NOMO-1 (cell line): ENCODE data around the gene COBL.

Experiments
- DNase-seq, 2 experiments: peaks; one replicate each; lab custom pipeline; 2025; ENCODE audit not compliant: unreplicated experiment in 2 of 2; lab: John Stamatoyannopoulos, UW

COBL gene

DNA sequence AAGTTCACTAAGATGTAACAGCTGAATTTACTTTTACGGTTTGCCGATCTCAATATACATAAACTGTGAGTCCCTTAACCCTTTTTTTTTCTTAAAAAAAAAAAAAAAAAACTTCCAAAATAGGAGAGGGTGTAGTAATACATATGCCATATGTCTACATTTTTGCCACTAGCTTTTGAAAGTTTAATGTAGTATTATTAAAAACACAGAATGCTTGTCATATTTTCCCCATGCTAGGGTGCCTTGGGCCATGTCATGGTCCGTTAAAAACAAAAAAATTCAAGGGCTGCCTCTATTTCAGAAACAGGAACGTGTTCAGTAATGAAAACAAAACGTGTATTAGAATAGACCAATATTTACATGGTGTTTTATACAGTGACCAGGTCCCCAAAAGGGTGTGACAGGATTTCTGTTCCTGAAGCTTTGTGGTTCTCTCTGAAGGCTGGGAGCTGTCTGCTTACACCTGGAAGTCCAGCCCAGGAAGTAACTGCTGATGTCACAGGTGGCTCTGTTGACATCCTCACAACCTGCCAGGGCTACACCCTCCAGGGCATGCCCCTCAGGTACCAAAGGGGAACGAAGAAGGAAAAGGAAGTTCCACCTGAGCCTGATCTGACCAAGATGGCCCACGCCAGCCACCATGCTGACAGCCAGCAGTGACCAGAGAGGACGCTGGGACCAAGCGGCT is 79.0 kb downstream of the COBL start:
- no peak for DNase-seq

GRCh38 chr7:51236470-51237132 is 80.0 kb downstream of the COBL start:
- no peak for DNase-seq

- no peak for DNase-seq
Observed at GRCh38 chr7:51235593-51236313, 80.9 kb downstream of the COBL start.

DNA sequence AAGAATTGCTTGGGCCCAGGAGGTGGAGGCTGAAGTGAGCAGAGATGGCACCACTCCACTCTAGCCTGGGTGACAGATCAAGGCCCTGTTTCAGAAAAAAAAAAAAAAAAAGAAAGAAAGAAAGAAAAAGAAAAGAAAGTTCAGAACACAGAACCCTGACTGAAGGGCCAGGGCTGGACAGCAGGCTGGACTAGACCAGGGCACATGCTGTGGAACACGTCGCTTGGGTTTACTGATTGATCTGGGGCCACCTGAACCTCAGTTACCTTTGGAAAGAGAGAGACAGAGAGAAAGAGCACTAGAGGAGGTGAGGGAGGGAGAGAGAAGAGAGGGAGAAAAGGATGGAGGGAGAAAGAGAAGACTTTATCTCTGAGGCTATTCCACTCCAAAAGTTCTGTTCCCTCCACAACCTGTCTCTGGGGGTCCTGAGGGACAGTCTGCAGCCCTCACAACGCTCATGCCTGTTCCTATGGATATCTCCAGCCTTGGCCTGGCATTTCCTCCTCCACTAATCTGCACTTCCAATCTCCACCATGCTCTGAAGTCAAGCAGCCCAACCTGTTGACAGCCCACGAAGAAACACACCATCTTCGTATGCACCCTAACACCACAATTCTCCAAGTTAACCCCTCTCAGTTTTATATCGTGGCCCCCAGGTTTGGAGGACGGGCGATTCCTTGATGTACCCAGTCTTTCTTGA is 81.8 kb downstream of the COBL start:
- DNase-seq = no peak

DNA sequence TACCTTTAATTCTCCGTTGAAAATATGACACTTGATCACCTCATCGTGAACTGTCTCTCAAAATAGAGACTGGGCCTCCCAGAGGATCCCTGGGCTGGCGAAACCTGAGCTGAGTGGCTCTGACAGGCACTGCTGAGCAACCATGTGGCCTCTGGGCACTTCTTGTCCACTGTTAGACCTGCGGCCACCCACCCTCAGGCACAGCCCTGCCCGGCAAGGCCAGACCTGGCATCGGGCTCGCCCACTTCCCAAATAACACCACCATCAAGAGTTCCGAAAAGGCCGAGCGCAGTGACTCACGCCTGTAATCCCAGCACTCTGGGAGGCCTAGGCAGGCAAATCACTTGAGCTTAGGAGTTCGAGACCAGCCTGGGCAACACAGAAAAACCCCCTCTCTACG is 82.5 kb downstream of the COBL start:
- DNase-seq = no peak

- no peak for DNase-seq
Observed at GRCh38 chr7:51233374-51233773, 83.2 kb downstream of the COBL start.

DNA sequence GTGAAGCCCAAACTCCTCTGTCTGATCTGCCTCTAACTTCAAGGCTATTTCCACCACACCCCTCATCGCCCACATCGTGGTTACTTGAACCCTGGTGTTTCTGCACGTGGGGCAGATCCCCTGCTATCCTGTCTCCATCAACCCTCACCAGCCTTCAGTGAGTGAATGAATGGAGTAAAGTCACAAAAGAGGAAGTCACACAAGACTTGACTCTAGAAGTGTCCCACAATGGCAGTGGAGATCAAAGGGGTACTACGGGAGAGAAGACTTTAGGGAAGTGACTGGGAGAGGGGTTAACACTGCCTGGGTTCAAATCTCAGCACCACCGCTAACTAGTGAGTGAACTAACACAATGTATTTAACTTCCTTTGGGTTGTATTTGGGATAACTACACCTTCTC is 85.9 kb downstream of the COBL start:
- no peak for DNase-seq

- no peak for DNase-seq
Observed at GRCh38 chr7:51230324-51230625, 86.3 kb downstream of the COBL start.

DNA sequence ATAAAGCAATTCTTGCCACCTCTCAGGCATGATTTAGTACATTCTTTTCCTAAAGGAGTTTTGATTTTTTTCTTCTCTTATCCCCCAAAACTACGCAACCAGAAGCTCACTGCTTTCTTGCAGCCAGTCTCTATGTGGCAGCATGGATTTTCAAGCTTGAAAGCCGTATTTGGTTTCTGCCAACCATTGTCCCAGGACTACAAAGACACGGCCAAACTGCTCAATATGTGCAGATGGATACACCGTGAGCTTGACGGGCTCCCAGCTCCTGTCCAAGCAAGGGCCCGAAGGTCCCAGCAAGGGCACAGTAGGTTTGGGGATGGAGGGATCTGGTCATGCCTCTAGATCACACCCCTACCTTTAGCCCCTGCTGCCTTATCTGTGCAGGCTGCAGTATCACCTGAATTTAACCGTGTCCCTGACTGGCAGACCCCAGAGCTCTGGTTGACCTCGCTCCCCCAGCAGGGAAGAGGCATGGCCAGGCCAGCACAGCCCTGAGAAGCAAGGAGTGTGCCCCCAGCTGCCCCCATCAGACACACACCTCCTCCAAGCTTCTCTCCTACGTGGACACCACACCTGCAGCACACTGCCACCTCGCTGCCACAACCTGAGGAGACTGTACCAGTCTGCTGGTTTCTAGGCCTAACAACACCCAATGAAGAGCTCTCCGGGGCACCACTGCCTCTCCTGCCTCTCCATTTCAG is 86.8 kb downstream of the COBL start:
- no peak for DNase-seq

- no peak for DNase-seq
Observed at GRCh38 chr7:51229106-51229537, 87.5 kb downstream of the COBL start.

DNA sequence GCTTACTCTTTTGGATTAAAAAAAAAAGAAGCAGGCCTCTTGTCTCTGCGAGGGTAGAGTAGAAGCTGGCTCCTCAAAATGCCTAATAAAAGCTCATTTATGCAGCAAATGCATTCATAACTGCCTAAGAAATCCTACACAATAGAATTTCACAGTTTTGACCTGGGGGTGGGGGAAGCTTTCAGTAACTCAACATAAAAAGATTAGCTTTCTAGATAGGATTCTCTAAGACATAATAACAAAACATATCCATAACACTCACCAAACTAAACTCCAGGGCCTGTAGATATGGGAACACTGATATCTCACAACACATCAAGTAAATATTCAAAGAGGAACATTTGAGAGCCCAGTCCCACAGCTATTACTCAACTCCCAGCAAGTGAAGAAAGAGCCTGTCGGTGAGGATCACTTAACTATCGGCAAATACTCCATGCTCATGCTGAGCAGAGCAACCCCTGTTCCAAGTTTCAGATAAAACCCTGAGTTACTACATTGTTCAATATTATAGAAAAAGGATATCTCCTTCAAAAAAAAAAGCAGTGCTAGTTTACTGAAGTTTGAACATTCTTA is 88.1 kb downstream of the COBL start:
- DNase-seq = no peak

GRCh38 chr7:51227861-51228260 is 88.7 kb downstream of the COBL start:
- no peak for DNase-seq

DNA sequence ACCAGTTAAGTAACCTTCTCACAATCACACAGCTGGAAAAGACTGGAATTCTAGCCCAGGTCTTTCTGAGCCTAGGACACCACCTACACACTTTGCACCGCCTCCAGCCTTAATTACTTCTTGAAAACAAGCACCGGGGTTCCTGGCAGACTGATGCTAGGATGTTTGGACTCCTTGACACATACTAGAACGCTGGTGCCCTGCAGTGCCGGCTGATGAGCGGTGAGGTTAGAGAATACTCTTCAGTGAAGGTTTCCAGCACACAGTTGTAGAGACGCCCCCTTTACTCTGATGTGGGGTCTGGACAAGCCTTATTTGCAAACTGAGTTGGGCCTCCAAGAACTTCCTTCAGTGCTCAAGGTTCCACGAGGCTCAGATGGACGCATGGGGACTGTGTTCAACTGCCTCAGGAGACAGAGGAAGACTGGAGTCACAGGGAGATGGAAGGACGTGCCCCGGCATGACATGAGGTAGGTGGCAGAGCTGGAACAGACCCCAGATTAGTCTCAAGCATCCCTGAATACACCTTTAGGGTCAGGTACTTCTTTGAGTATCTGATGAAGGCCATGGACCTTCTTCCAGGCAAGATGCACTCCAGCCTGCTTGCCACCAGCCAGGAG is 89.6 kb downstream of the COBL start:
- no peak for DNase-seq

- no peak for DNase-seq
Observed at GRCh38 chr7:51226063-51226755, 90.4 kb downstream of the COBL start.

DNA sequence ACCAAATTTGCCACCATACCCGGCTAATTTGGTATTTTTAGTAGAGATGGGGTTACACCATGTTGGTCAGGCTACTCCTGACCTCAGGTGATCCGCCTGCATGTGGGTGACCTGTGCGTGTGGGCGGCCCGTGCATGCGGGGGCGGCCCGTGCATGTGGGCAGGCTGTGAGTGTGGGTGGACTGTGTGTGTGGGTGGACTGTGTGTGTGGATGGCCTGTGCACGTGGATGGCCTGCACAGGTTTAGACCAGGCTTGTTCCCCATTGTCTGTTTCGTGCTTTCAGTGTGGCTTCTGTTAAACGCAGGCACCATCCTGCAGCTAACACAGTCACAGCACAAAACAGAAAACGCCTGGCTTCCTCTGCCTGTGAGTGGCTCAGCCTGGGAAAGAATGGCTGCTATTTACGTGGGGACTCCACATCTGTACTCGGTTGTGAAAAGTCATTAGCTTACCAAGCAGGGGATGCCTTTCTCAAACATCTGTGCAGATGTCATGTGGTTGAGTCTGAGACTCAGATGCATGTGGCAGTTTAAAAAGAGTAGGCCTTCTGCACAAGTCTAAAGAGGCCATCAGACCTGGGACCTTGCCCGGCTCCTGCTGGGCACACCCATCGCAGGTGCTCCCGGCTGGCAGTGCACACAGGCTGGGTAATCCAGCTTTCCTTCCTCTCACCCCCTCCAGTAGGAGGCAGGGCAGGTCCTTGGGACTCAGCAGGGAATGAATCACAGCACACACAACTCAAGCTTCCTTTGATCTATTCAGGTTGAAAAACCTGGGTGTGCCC is 91.6 kb downstream of the COBL start:
- DNase-seq = no peak

GRCh38 chr7:51223505-51223904 is 93.1 kb downstream of the COBL start:
- DNase-seq = no peak

DNA sequence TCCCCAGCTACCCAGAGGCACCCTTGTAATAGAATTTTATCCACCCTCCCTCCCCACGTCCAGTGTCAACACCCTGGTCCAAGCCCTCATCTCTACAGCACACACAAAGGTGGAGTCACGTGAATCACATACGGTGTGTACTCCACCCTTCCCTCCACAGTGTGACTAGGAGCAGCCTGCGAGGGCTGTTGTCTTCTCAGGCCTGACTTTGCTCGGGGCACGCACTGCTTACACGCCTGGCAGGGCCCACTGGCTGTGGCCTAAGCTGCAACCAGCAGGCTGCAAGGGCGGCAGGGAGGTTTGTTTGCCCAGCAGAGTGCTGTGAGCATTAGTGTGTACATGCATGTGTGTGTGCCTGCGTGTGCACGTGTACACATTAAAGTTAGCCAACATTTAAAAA is 93.7 kb downstream of the COBL start:
- no peak for DNase-seq

DNA sequence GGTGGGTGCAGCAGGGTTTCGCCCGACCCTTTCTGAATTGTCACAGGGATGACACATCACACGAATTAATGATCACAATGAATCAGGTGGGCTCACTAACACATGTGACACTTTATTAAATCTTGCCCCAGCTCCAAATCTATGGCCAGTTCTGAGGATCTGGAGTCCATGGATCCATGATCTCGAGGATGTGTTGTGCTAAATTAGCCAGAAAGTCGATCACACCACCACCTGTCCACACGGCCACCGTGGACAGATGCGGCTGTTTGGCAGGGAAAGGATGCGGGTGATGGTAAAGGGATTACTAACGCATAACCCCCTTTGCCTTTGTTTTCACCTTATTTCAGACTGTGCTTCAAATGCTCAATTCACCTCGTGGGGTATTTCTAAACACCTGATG is 96.4 kb downstream of the COBL start:
- no peak for DNase-seq
